HepG2 (cell line): ENCODE data around the gene GALNT10. TPM values are rescaled to one million over a fixed set of nuclear protein-coding genes. Genes with fewer than 3 reads are reported as not detected.

Experiments
- ATAC-seq: fragments of 200-7000 bp; cut with Tn5 transposase; 3 replicates; pipeline ENCODE4 v1.9.1; 2020; ENCODE audit warnings: mild to moderate bottlenecking, moderate library complexity
- BruUV-seq: library from RNA; stranded (reverse); fragments of 400-500 nt; replicated peaks from 2 replicates; lab custom pipeline; 2021; lab: Mats Ljungman, UMichigan
- CTCF ChIA-PET: fragments of 300-600 bp; formaldehyde crosslinking; extraction: SDS; loops from one replicate; lab custom pipeline; 2021; ENCODE audit warnings: low total read pairs, inconsistent platforms, low intra/inter-chr PET ratio; lab: Yijun Ruan, JAX
- POLR2A ChIA-PET: fragments of 350-600 bp; sonication (Branson Sonifier 250); formaldehyde crosslinking; loops from one replicate; lab custom pipeline; 2020; ENCODE audit warnings: antibody characterized with exemption, inconsistent platforms; lab: Yijun Ruan, JAX
- DNase-seq: peaks from one replicate; pipeline ENCODE4 v3.0.0-alpha.2; 2015; ENCODE audit warnings: low spot score
- FAIRE-seq: peaks from 3 replicates; lab custom pipeline; 2011; peaks lifted over from hg19 to GRCh38; lab: Jason Lieb, UNC
- H2AFZ ChIP-seq: one replicate; pipeline ENCODE4 v1.6.1; 2011; ENCODE audit warnings: low read length, inconsistent platforms
- H3K27ac ChIP-seq: fragments of 300-600 bp; 3 replicates; pipeline ENCODE4 v1.8.0; 2011; ENCODE audit warnings: mixed run types, mild to moderate bottlenecking, mixed read lengths, low read length, inconsistent platforms; ENCODE audit not compliant: insufficient read depth; ENCODE audit errors: extremely low read length
- H3K27me3 ChIP-seq, 2 experiments: fragments of 200-600 bp in 1 of 2; 2 replicates in 1 of 2; 3 replicates in 1 of 2; pipeline versions ENCODE4 v1.6.0 to v1.8.0; 2011; ENCODE audit warnings: low read length in 2 of 2, mild to moderate bottlenecking in 2 of 2, moderate library complexity in 2 of 2, inconsistent platforms in 1 of 2; ENCODE audit not compliant: insufficient read depth in 2 of 2, control insufficient read depth in 1 of 2
- H3K36me3 ChIP-seq, 2 experiments: fragments of 200-600 bp in 1 of 2; replicated peaks in 1 of 2; 2 replicates in 1 of 2; 3 replicates in 1 of 2; pipeline versions ENCODE4 v1.5.1 to v1.8.0; 2011; ENCODE audit warnings: low read length in 2 of 2, inconsistent platforms in 1 of 2; ENCODE audit not compliant: insufficient read depth in 2 of 2, control insufficient read depth in 1 of 2
- H3K4me1 ChIP-seq: 2 replicates; pipeline ENCODE4 v1.5.1; 2012; ENCODE audit warnings: low read length, inconsistent platforms; ENCODE audit not compliant: insufficient read depth
- H3K4me2 ChIP-seq: 2 replicates; pipeline ENCODE4 v1.6.0; 2011; ENCODE audit warnings: low read depth, low read length, inconsistent platforms
- H3K4me3 ChIP-seq, 3 experiments: fragments of 200-600 bp in 1 of 3; sonication (generic), shearing (Covaris generic) in 1 of 3; replicated peaks in 1 of 3; 2 replicates each; pipeline ENCODE4 v1.5.1; 2011 to 2016; ENCODE audit warnings: low read length in 3 of 3, inconsistent platforms in 2 of 3, low read depth in 2 of 3, mild to moderate bottlenecking in 2 of 3, control low read depth in 1 of 3, mixed read lengths in 1 of 3; ENCODE audit not compliant: insufficient read depth in 1 of 3
- H3K79me2 ChIP-seq: one replicate; pipeline ENCODE4 v1.6.1; 2011; ENCODE audit warnings: low read length, inconsistent platforms; ENCODE audit not compliant: insufficient read depth
- H3K9ac ChIP-seq: 2 replicates; pipeline ENCODE4 v1.6.0; 2011; ENCODE audit warnings: mild to moderate bottlenecking, low read depth, low read length, inconsistent platforms; ENCODE audit not compliant: insufficient read depth
- H3K9me3 ChIP-seq: 2 replicates; pipeline ENCODE4 v1.5.1; 2012; ENCODE audit warnings: mild to moderate bottlenecking, low read length
- H4K20me1 ChIP-seq: 2 replicates; pipeline ENCODE4 v1.6.0; 2011; ENCODE audit warnings: inconsistent platforms, mild to moderate bottlenecking, low read length, moderate library complexity; ENCODE audit not compliant: insufficient read depth
- ATF1 ChIP-seq: IDR thresholded peaks from 2 replicates; pipeline ENCODE4 v1.6.1; 2016; ENCODE audit warnings: mild to moderate bottlenecking, control low read depth
- CAMTA2 ChIP-seq: sonication (generic); formaldehyde crosslinking; IDR thresholded peaks from 2 replicates; pipeline ENCODE4 v1.4.0; 2020; ENCODE audit warnings: mild to moderate bottlenecking, missing genetic modification reagents, borderline replicate concordance
- CC2D1A ChIP-seq: sonication (generic); formaldehyde crosslinking; IDR thresholded peaks from 2 replicates; pipeline ENCODE4 v1.8.1; 2023; ENCODE audit warnings: mild to moderate bottlenecking, missing genetic modification reagents
- FOXA1 ChIP-seq, 2 experiments: fragments of 450-650 bp in 1 of 2; sonication (generic) in 1 of 2; formaldehyde crosslinking in 1 of 2; IDR thresholded peaks; 2 replicates each; pipeline versions ENCODE4 v1.4.0 to v1.6.1; 2016 to 2020; ENCODE audit warnings: missing genetic modification reagents in 1 of 2
- FOXA3 ChIP-seq: IDR thresholded peaks from 2 replicates; pipeline ENCODE4 v1.6.1; 2016; ENCODE audit warnings: missing genetic modification reagents, missing compliant biosample characterization
- GATA4 ChIP-seq: sonication (generic); IDR thresholded peaks from 2 replicates; pipeline ENCODE4 v1.6.1; 2016; ENCODE audit warnings: antibody characterized with exemption, low read depth, borderline replicate concordance
- HDAC1 ChIP-seq: sonication (generic); formaldehyde crosslinking; IDR thresholded peaks from 2 replicates; pipeline ENCODE4 v1.5.1; 2020; ENCODE audit warnings: mild to moderate bottlenecking, missing genetic modification reagents
- HMG20B ChIP-seq: conservative IDR thresholded peaks from 2 replicates; pipeline ENCODE4 v1.6.1; 2016; ENCODE audit warnings: missing genetic modification reagents, missing compliant biosample characterization
- KDM6A ChIP-seq: IDR thresholded peaks from 2 replicates; pipeline ENCODE4 v1.6.1; 2016; ENCODE audit warnings: low read depth
- PAF1 ChIP-seq: IDR thresholded peaks from 2 replicates; pipeline ENCODE4 v1.6.1; 2016; ENCODE audit warnings: missing genetic modification reagents, missing compliant biosample characterization
- SOX5 ChIP-seq: IDR thresholded peaks from 2 replicates; pipeline ENCODE4 v1.6.1; 2016; ENCODE audit warnings: borderline replicate concordance
- TAF15 ChIP-seq: fragments of 200-400 bp; formaldehyde crosslinking; IDR thresholded peaks from one replicate; pipeline ENCODE4 v1.6.1; 2018; ENCODE audit warnings: mild to moderate bottlenecking, low read depth, low read length; ENCODE audit not compliant: poor library complexity, severe bottlenecking
- ZNF253 ChIP-seq: sonication (generic); formaldehyde crosslinking; IDR thresholded peaks from 2 replicates; pipeline ENCODE4 v1.8.0; 2022; ENCODE audit warnings: mild to moderate bottlenecking, missing genetic modification reagents, borderline replicate concordance
- ZNF318 ChIP-seq: sonication (generic); formaldehyde crosslinking; IDR thresholded peaks from 2 replicates; pipeline ENCODE4 v1.4.0; 2020; ENCODE audit warnings: mild to moderate bottlenecking, missing genetic modification reagents
- ZNF430 ChIP-seq: sonication (generic); formaldehyde crosslinking; IDR thresholded peaks from 2 replicates; pipeline ENCODE4 v1.9.0; 2021; ENCODE audit warnings: mild to moderate bottlenecking, missing genetic modification reagents
- ZNF605 ChIP-seq: sonication (generic); formaldehyde crosslinking; IDR thresholded peaks from 2 replicates; pipeline ENCODE4 v1.8.0; 2022; ENCODE audit warnings: mild to moderate bottlenecking, missing genetic modification reagents
- ZNF639 ChIP-seq: conservative IDR thresholded peaks from 2 replicates; pipeline ENCODE4 v1.6.1; 2018; ENCODE audit warnings: missing genetic modification reagents
- ZNF761 ChIP-seq: sonication (generic); formaldehyde crosslinking; conservative IDR thresholded peaks from 2 replicates; pipeline ENCODE4 v1.4.0; 2020; ENCODE audit warnings: mild to moderate bottlenecking, missing genetic modification reagents
- WGBS: methylation state at CpG from one replicate; pipeline ENCODE4 v1.1.6; 2017; ENCODE audit warnings: low lambda C conversion rate; 5-methylcytosine and 5-hydroxymethylcytosine counted together
- in situ Hi-C: cut with HindIII; loops from 2 replicates; pipeline ENCODE4 v1.10.0; 2017; ENCODE audit warnings: low pct_unique_long_range_greater_than_20kb; ENCODE audit not compliant: extremely low pct_ligation_motif_present
- intact Hi-C: fragments of 100-400 bp; cut with micrococcal nuclease; formaldehyde crosslinking; loops from one replicate; pipeline ENCODE4 v1.10.0; 2022; ENCODE audit not compliant: unreplicated experiment
- polyA plus RNA-seq, 8 experiments: library from polyadenylated mRNA; depleted of rRNA in 3 of 8; stranded (reverse) in 7 of 8; unstranded in 1 of 8; fragments of >200 nt; fragmentation: Illumina TruSeq in 4 of 8; extraction: Trizol in 4 of 8; gene quantifications; 2 replicates each; pipeline versions ENCODE4 v1.2.1 to v1.2.3, GENCODE V29; 2011 to 2016; ENCODE audit warnings: low read depth in 4 of 8, missing spikeins in 1 of 8, mixed read lengths in 1 of 8; ENCODE audit not compliant: insufficient read depth in 1 of 8
- total RNA-seq, 5 experiments: library from RNA; depleted of rRNA; stranded (reverse); fragments of >200 nt; fragmentation: Illumina TruSeq; extraction: Trizol; gene quantifications; 2 replicates each; pipeline ENCODE4 v1.2.3, GENCODE V29; 2016; ENCODE audit warnings: low read depth in 1 of 5

The GALNT10 gene
- total and polyA plus RNA-seq, 2 of the 13 experiments (the other 11 are each of a cell fraction or from before 2014, with no cell fraction given), result 8.1 to 11.2 TPM

DNA sequence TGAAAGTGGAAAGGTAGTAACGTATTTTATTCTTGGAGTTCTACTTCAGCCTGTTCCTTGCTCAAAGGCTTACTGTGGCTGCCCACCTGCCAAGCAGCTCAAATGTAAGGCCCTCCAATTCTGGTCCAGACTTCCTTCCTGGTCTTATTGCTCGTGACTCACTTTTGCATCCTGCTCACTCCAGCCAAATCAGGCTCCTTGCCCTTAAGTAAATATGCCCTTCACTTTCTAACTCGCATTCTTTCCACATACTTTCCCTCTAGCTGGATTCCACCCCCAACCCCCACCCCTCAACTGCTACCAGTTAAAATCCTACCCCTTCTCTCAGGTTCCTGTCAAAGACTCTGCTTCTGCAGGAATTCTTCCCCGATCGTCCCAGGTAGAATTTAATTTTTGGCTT lies 96.6 kb downstream of the GALNT10 start:
- Histone ChIP-seq H3K27ac (no peak overlapping the region), H3K36me3 (no peaks in the 10 kb centered on the region), H2AFZ (no peak overlapping the region), H4K20me1 (no peaks in the 10 kb centered on the region), H3K4me1 (peaks cover 50% of the 10 kb centered on the region), H3K4me3 (no peak overlapping the region), H3K4me2 (no peak overlapping the region), H3K9me3 (no peaks in the 10 kb centered on the region), H3K27me3 (no peaks in the 10 kb centered on the region), H3K79me2 (no peaks in the 10 kb centered on the region), H3K9ac (no peak overlapping the region)
- in situ Hi-C loops (no loop called here), intact Hi-C loops (loop anchor here (2.0 to 5.0 kb wide), 2 partner anchors 80 to 88 kb away; no protein-coding TSS in a partner anchor)
- BruUV-seq, result no TSS peak
- ChIA-PET CTCF (no interaction called here), POLR2A (no interaction called here)
- FAIRE-seq, result peak; percentile 80
- WGBS, result 25% methylated on average over 5 of the region's 5 CpGs
- ATAC-seq, result peak; percentile 79
- peak; percentile 80 for DNase-seq
- TF ChIP-seq ZNF639 (CRISPR knock-in tag) (no peak), ZNF253 (CRISPR knock-in tag) (no peak), ATF1 (CRISPR knock-in tag) (no peak), ZNF318 (no peak), SOX5 (peak; percentile 36; the same call in 1 of the 2 replicates), PAF1 (CRISPR knock-in tag) (no peak), KDM6A (CRISPR knock-in tag) (no peak), FOXA1 (IDR thresholded peaks at IDR 0.05) (no peak), FOXA1 (CRISPR knock-in tag; IDR thresholded peaks at IDR 0.05) (peak; percentile 85), FOXA3 (peak; percentile 83), CC2D1A (CRISPR knock-in tag) (no peak), ZNF430 (CRISPR knock-in tag) (no peak), HDAC1 (CRISPR knock-in tag) (0 out of 2 replicates have a peak, but pooled peaks have one; percentile 29), ZNF761 (no peak), GATA4 (no peak), ZNF605 (CRISPR knock-in tag) (no peak), HMG20B (CRISPR knock-in tag) (no peak), TAF15 (no peak), CAMTA2 (no peak)
